RCC 7860 (cell line): Measurements from ENCODE around the gene PIM3.
"Not testable (repeated sequence)": the region's sequence is repeated elsewhere in the genome, so short reads cannot be mapped to it uniquely, and the experiment has no call there.

ENCODE experiments used
- DNase-seq: peaks from one replicate; pipeline ENCODE4 v3.0.0-alpha.2; 2015; ENCODE audit warnings: low spot score
- FAIRE-seq: peaks from 2 replicates; lab custom pipeline; 2012; peaks lifted over from hg19 to GRCh38; lab: Jason Lieb, UNC

The PIM3 gene

DNA sequence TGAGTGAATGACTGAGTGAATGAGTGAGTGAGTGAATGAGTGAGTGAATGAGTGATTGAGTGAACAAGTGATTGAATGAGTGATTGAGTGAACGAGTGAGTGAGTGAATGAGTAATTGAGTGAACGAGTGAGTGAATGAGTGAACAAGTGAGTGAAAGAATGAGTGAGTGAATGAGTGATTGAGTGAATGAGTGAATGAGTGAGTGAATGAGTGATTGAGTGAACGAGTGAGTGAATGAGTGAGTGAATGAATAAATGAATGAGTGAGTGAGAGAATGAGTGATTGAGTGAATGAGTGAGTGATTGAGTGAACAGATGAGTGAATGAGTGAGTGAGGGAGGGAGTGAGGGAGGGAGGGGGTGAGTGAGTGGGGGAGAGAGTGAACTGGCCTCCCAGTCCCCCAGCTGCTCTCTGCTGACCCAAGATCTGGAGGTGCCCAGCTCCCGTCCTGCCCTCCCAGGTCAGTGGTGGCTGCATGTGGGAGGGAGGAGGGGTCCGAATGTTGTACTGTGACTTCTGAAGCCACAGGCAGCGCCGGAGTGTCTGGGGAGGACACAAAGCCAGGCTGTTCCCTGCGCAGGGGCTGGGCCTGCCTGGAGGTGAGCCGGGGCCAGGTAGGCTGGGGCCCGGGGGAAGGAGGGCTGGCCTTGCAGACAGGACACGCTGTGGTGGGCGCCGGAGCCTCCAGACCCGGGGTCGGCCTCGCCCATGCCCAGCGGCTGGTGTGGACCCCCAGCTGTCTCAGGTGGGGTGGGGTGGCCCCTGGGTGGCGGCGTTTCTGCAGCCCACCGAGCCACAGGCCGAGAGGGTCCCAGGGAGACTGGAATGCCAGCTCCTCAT lies 17.8 kb upstream of the PIM3 start:
- DNase-seq, result no peak
- no peak for FAIRE-seq

DNA sequence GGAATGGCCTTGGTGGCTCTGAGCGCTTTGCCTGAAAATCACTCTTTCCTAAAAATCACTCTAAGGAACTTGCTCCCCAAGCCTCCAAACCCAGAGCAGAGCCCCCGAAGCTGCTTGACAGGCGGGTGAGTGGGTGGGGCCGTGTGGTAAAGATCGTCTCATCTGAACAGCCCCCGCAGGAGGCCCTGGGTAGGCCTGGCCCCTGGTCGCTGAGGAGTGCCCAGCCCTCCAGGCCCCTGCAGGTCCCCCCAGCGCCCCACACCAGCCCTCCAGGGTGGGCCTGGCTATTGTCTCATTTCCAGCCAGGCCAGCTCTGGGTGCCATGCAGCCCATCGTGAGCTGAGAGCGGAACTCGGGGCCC lies 17.2 kb upstream of the PIM3 start:
- no peak for DNase-seq
- FAIRE-seq, result no peak

- no peak for FAIRE-seq
Observed at GRCh38 chr22:49943771-49944398, 16.7 kb upstream of the PIM3 start.

DNA sequence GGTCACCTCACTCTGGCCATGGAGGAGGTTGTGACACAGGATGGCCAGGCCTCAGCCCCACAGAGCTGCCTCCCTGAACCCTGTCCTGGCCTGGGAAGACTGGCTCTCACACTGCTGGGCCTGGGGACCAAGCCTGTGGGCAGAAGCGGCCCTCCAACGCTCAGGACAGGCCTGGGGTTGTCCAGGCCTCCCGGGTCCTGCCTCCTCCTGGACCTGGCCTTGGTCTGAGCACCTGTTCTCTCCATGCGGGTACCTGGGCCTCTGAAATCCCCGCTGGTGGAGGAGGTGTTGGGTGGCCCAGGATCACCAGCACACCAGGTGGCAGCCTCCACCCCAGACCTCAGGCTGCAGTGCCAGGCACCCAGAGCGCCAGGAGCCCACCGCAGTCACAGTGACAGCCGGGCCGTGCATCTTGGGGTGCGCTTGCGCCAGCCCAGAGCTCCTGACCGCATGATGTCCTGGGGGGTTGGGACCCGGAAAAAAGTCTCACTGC lies 16.1 kb upstream of the PIM3 start:
- FAIRE-seq, result no peak

More at GRCh38 chr22:49943771-49944398, 16.7 kb upstream of the PIM3 start:
- no peak for DNase-seq

DNA sequence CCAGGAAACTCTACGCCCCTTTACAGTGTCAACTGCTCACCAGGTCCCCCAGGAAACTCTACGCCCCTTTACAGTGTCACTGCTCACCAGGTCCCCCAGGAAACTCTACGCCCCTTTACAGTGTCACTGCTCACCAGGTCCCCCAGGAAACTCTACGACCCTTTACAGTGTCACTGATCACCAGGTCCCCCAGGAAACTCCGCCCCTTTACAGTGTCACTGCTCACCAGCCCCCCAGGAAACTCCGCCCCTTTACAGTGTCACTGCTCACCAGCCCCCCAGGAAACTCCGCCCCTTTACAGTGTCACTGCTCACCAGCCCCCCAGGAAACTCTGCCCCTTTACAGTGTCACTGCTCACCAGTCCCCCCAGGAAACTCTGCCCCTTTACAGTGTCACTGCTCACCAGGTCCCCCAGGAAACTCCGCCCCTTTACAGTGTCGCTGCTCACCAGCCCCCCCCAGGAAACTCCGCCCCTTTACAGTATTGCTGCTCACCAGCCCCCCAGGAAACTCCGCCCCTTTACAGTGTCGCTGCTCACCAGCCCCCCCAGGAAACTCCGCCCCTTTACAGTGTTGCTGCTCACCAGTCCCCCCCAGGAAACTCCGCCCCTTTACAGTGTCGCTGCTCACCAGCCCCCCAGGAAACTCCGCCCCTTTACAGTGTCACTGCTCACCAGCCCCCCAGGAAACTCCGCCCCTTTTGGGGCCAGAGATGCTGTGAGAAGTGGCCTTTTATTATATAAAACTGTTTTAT lies 15.4 kb upstream of the PIM3 start:
- peak; percentile 4 for DNase-seq
- FAIRE-seq, result not testable (repeated sequence)

More for the DNA sequence above, 16.1 kb upstream of the PIM3 start:
- no peak for DNase-seq

GRCh38 chr22:49946612-49947295 lies 13.8 kb upstream of the PIM3 start:
- DNase-seq (no peak), FAIRE-seq (no peak)

DNA sequence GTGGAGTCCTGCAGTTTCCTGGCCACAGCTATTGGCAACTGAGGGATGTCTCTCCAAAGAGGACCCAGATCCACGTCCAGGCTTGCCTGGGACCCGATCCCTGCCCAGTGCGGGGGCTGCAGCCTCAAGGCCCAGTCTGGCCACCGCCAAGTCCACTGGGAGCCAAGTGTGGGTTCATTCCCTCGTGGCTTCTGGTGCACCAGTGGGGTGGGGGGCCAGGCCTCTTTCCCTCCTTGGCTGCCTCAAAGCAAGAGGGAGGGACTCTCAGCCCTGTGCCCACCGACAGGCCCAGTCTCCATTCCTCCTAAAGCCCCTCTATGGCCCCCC lies 13.3 kb upstream of the PIM3 start:
- no peak for DNase-seq
- no peak for FAIRE-seq

DNA sequence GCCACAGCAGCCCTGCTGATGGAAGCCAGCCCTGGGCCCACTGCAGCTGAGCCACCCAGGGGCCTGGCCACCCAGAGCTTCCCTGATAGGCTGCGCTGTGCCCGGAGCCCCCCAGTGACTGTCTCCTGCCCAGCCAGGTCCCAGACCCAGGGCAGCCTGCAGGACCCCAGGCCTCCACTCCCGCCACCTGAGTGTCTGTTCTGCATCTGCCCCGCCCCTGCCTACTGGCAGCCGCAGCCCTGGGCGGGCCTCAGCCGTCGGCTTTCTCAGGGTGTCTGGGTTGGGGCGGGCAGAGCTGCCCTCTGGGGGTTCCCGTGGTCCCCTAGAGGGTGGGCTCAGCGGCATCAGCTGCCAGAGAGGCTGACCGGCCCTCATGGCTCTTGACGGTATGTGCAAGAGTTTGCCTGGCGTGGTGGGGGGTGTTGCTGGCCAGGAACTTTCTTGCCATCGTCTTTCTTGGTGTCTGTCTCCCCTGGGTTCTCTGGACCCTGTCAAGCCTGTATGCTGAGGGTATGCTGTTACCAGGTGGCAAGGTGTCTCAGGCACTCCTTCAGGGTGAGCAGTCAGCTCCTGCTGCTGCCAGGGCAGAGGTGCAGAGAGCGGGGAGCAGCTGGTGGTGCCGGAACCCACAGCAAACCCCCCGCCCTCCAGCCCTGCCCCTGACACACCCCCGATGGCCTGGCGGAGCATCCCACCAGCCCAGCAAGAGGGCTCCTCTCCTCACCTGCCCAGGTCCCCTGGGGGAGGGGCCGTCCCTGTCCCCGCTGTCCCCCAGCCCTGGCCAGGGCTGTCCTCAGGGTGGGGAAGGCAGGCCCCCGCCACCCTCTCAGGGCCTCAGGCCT lies 12.2 kb upstream of the PIM3 start:
- DNase-seq (no peak), FAIRE-seq (no peak)

DNA sequence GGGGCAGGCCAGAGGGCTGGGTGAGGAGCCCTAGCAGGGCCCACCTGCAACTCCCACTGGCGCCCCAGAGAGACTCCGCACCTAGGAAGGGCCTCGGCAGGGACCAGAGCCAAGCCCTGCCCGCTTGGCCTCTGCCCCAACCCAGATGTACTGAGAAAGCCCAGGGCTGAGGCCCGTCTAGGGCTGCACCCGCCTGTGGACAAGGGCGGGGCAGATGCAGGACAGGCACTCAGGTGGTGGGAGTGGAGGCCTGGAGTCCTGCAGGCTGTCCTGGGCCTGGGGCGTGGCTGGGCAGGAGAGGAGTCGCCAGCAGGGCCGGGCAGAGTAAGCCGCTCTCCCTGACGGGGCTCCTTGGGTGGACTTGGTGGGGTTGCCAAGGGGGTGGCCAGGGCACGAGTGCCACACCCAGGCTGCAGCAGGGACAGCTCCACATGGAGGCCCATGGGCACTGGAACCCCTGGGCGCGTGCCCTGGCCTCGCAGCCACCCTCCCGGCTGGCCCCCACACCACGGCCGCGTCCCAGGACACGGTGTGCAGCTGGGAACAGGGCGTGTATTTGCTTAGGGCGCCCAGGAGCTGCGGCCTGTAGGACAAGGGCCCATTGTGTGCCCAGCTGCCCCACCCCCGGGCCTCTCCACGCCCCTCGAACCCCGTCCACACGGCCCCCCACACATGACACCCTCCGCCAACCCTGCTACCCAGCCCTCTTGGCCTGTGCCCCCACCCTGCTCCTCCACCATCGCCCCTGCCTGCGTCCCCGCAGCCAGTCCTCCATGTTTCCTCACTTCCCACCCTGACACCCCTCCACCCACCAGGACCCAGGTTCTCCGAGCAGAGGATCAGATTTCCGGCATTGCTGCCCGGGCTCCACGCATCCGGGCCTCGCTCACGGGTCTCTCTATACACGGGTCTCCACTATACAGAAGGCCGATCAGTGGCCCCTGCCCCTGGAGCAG lies 11.3 kb upstream of the PIM3 start:
- FAIRE-seq (no peak), DNase-seq (no peak)

DNA sequence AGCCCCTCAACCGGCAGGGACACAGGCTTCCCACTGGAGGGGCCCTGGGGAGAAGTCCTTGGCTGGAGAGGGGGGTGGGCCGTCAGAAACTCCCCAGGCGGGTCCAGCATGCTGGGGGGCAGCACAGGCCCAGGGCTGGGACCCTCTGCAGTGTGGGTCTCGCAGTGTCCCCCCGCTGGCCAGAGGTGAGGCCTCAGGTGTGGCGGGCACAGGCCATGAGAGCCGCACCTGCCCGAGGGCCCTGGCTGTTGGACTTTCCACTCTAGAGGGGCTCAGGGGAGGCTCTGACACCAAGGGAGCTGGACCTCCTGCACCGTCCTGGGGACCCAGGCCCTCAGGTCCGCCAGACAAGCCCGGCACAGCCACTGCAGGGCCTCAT lies 10.7 kb upstream of the PIM3 start:
- DNase-seq (no peak), FAIRE-seq (no peak)

DNA sequence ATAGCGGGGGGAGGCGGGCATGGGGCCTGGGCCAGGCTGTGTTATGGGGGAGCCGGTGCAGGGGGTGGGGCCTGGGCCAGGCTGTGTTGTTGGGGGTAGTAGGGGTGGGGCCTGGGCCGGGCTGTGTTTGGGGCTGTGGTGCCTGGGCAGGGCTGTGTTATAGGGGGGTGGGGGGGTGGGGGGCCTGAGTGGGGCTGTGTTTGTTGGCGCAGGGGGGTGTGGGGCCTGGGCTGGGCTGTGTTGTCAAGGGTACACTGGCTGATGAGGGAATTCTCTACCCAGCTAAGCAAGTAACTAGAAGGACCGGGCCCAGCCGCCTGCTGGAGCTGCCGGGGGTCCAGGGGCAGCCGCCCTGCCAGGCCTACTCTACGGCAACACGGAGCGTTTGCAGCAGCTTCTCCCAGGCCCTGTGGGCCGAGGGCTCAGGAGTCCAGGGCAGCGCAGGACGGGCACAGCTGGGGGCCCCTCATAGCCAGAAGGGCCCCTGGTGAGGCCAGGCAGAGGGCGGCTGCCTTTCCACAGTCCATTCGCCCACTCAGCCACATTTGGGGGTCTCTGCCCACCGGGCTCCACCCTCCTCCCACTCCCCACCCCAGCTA lies 10.1 kb upstream of the PIM3 start:
- FAIRE-seq (no peak), DNase-seq (no peak)

DNA sequence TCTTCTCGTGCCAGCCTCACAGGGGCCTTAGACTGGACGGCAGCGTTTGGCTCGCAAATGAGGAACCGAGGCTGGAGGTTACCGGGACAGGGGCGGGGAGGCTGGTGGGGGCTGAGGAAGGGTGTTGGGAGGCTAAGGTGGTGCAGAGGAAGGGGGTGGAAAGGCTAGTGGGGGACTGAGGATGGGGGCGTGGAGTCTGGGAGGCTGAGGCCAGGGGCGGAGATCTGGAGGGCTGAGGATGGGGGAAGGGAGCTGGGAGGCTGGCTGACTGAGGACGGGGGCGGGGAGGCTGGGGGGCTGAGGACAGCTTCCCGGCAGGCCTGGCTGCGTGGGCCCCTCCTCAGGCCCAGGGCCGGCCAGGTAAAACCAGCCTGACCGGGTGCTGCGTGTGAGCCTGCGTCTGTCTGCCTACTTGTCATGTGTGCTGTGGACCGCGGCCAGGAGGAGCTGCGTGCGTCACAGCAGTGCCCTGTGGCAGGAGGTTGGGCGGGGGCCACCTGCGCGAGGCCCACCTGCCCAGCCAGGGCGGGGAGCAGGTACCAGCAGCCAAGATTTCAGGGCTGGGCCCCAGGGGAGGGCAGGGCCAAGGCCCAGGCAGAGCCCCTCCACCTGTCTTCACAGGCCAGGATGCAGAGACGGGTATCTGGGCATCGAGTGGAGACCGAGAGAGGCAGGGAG lies 9.4 kb upstream of the PIM3 start:
- no peak for FAIRE-seq
- no peak for DNase-seq

- FAIRE-seq (no peak), DNase-seq (no peak)
Observed at GRCh38 chr22:49951678-49951985, 8.9 kb upstream of the PIM3 start.

GRCh38 chr22:49951986-49952896 lies 8.3 kb upstream of the PIM3 start:
- DNase-seq (peak; percentile 64), FAIRE-seq (no peak)

DNA sequence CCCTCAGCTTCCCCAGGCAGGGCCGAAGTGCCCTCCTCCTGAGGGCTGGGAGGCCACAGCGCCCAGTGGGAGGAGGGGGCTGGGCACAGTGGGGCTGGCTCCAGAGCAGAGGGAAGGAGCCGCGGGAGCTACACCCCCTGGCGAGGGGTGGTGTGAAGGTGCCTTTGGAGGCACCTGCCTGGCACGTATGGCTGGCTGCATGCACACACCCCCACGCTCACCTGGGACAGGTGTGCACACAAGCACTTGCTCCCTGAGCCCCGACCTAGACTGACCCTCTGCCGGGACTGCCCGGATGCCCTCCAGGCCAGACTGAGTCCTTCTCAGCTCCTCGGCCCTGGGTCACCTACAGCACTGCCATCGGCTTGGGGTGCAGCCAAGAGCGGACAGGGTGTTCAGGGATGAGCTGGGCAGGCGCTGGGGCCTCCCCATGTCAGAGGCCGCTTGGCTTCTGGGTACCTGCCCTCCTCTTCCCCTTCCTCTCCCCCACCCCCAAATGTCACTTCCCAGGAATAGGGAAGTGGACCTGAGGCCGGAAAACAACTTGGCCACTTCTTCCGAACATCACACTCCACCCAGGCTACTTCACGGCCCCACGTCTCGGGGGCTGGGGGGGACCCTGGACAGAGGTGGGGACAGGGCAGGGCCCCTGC lies 7.4 kb upstream of the PIM3 start:
- FAIRE-seq (no peak), DNase-seq (no peak)

DNA sequence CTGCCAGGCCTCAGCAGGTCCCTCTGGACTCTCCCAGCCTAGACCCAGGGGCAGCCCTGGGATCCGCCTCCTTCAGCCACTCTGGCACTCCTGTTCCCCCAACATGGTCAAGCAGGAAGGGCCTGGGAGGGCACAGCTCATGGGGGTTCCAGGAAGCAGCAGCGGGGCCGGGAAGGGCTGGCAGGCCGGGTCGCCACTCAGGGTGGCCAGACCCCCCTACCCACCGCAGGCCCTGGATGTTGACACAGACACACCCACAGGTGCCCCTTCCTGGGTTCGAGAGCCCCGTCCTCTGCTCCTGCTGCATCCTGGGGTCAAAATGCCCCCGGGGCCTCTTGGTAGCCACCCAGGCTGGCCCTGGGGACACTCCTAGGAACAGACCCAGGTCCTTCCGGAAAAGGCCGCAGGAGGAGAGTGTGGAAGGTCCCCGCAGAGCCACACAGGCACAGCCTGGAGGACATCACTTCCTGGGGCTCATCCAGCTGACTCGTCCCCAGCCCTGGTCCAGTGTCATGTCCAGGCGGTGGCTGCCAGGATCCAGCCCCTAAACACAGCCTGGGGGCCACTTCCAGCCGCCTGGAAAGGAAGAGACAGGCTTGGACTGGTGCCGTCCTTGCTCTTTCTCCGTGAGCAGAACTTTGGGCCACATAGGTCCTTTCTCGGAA lies 6.8 kb upstream of the PIM3 start:
- DNase-seq (no peak), FAIRE-seq (no peak)
